SK-N-SH (cell line): Measurements from ENCODE around the gene LINGO4.

Source experiments
- CTCF ChIP-seq: fragments of 200-600 bp; sonication (generic); IDR thresholded peaks from 2 replicates; pipeline ENCODE4 v1.6.1; 2017; ENCODE audit warnings: antibody characterized with exemption, mild to moderate bottlenecking, moderate library complexity
- TAF1 ChIP-seq: IDR thresholded peaks from 2 replicates; pipeline ENCODE4 v1.6.1; 2012; ENCODE audit warnings: low read depth, mild to moderate bottlenecking, low read length, moderate library complexity, borderline replicate concordance

- TF ChIP-seq TAF1 (no peak), CTCF (no peak)
Observed at GRCh38 chr1:151790940-151791651, 14.1 kb downstream of the LINGO4 start.
